ENCODE data around the gene DUS3L.
"Not testable (repeated sequence)": the region's sequence is repeated elsewhere in the genome, so short reads cannot be mapped to it uniquely, and the experiment has no call there.

Gene DUS3L

GRCh38 chr19:5762608-5763217, 28.2 kb downstream of the DUS3L start:
- Mint-ChIP-seq H3K4me3 (no peak overlapping the region), H3K9me3 (no peaks in the 10 kb centered on the region), H3K4me1 (no peaks in the 10 kb centered on the region), H3K27me3 (ENCODE audit: low read depth, poor library complexity) (peaks cover 18% of the 10 kb centered on the region), H3K36me3 (ENCODE audit: low read depth) (no peaks in the 10 kb centered on the region), H3K27ac (no peak overlapping the region)
- TF ChIP-seq, protein P1, sequence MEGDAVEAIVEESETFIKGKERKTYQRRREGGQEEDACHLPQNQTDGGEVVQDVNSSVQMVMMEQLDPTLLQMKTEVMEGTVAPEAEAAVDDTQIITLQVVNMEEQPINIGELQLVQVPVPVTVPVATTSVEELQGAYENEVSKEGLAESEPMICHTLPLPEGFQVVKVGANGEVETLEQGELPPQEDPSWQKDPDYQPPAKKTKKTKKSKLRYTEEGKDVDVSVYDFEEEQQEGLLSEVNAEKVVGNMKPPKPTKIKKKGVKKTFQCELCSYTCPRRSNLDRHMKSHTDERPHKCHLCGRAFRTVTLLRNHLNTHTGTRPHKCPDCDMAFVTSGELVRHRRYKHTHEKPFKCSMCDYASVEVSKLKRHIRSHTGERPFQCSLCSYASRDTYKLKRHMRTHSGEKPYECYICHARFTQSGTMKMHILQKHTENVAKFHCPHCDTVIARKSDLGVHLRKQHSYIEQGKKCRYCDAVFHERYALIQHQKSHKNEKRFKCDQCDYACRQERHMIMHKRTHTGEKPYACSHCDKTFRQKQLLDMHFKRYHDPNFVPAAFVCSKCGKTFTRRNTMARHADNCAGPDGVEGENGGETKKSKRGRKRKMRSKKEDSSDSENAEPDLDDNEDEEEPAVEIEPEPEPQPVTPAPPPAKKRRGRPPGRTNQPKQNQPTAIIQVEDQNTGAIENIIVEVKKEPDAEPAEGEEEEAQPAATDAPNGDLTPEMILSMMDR (IDR thresholded peaks at IDR 0.05) = no peak
- no peak for DNase-seq

GRCh38 chr19:5753743-5754142, 37.2 kb downstream of the DUS3L start:
- no peak for DNase-seq
- Mint-ChIP-seq H3K36me3 (ENCODE audit: low read depth) (no peaks in the 10 kb centered on the region), H3K9me3 (no peaks in the 10 kb centered on the region), H3K27me3 (ENCODE audit: low read depth, poor library complexity) (peaks cover 22% of the 10 kb centered on the region), H3K4me1 (no peaks in the 10 kb centered on the region), H3K4me3 (no peak overlapping the region), H3K27ac (peak overlapping the region; percentile 6)
- TF ChIP-seq, protein P1 (IDR thresholded peaks at IDR 0.05) = no peak

GRCh38 chr19:5751709-5752108, 39.3 kb downstream of the DUS3L start:
- Mint-ChIP-seq H3K4me3 (no peak overlapping the region), H3K36me3 (ENCODE audit: low read depth) (no peaks in the 10 kb centered on the region), H3K9me3 (no peaks in the 10 kb centered on the region), H3K27me3 (ENCODE audit: low read depth, poor library complexity) (peaks cover 32% of the 10 kb centered on the region), H3K27ac (no peak overlapping the region), H3K4me1 (no peaks in the 10 kb centered on the region)
- no peak for DNase-seq
- TF ChIP-seq, protein P1 (IDR thresholded peaks at IDR 0.05) = no peak

DNA sequence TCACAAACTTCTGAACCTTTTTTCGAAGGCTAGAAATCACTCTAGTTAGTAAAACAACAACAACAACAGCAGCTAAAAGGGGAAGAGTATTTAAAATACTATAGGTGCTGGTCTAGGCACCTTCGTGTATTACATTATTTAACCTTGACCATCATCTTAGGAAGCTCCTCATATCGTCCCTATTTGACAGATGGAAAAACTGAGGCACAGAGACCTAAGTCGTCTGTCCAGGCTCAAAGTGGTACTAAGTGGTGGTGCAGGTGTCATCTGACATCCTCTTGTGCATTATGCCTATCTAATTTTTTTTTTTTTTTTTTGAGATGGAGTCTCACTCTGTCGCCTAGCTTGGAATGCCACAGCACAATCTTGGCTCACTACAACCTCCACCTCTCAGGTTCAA, 41.5 kb downstream of the DUS3L start:
- no peaks in the 10 kb centered on the region for H3K4me1 Mint-ChIP-seq
- H3K9me3 Mint-ChIP-seq = no peaks in the 10 kb centered on the region
- no peak overlapping the region for H3K27ac Mint-ChIP-seq
- TF ChIP-seq, protein P1 (IDR thresholded peaks at IDR 0.05) = no peak
- no peak for DNase-seq
- H3K27me3 Mint-ChIP-seq (ENCODE audit: low read depth, poor library complexity) = peaks cover 42% of the 10 kb centered on the region
- no peak overlapping the region for H3K4me3 Mint-ChIP-seq
- H3K36me3 Mint-ChIP-seq (ENCODE audit: low read depth) = no peaks in the 10 kb centered on the region

DNA sequence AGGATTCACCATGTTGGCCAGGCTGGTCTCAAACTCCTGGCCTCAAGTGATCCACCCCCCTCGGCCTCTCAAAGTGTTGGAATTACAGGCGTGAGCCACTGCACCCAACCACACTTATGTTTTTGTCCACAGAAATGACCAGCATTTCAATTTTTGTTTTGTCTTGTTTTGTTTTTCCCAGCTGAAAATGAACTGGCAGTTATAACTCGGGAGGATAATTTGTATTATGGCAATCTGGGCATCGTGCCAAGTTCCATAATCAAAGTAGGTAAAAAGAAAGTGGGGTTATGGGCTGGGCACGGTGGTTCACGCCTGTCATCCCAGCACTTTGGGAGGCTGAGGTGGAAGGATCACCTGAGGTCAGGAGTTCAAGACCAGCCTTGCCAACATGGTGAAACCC, 42.0 kb downstream of the DUS3L start:
- H3K9me3 Mint-ChIP-seq; H3K4me1 Mint-ChIP-seq; H3K36me3 Mint-ChIP-seq (ENCODE audit: low read depth); DNase-seq; H3K4me3 Mint-ChIP-seq; H3K27ac Mint-ChIP-seq: not testable (repeated sequence)
- peaks cover 39% of the 10 kb centered on the region for H3K27me3 Mint-ChIP-seq (ENCODE audit: low read depth, poor library complexity)

DNA sequence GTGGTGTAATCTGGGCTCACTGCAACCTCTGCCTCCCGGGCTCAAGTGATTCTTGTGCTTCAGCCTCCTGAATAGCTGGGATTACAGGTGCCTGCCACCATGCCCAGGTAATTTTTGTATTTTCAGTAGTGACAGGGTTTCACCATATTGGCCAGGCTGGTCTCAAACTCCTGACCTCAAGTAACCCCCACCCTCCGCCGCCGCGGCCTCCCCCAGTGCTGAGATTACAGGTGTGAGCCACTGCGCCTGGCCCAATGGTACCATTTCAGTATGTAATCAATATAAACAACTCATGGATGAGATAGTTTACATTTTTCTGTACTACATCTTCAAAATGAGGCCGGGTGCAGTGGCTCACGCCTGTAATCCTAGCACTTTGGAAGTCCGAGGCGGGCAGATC, 46.0 kb downstream of the DUS3L start:
- H3K27ac Mint-ChIP-seq; DNase-seq; H3K9me3 Mint-ChIP-seq; H3K4me3 Mint-ChIP-seq; H3K4me1 Mint-ChIP-seq; H3K36me3 Mint-ChIP-seq (ENCODE audit: low read depth): not testable (repeated sequence)
- H3K27me3 Mint-ChIP-seq (ENCODE audit: low read depth, poor library complexity) = peaks cover 47% of the 10 kb centered on the region

DNA sequence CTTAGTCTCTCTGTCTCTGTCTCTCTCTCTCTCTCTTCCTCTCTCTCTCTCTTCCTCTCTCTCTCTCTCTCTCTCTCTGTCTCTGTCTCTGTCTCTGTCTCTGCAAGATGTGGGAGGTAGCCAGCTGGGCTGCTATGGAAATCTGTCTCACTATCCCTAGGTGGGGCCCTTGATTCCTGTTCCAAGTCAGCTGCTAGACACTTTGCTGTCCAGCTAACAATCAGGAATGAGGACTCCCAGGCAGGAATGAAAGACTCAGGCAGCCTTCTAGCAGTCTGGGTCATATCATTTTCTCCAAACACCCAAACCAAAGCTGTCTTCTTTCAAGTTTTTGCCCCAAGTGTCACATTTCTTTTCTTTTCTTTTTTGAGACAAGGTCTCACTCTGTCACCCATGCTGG, 47.3 kb downstream of the DUS3L start:
- no peak for DNase-seq
- TF ChIP-seq, protein P1 (IDR thresholded peaks at IDR 0.05) = no peak
- Mint-ChIP-seq H3K27me3 (ENCODE audit: low read depth, poor library complexity) (peaks cover 47% of the 10 kb centered on the region), H3K4me3 (no peak overlapping the region), H3K27ac (no peak overlapping the region), H3K9me3 (no peaks in the 10 kb centered on the region), H3K36me3 (ENCODE audit: low read depth) (no peaks in the 10 kb centered on the region), H3K4me1 (no peaks in the 10 kb centered on the region)

Data from nephron progenitor cell (in vitro differentiated cells).